ENCODE data around the gene TRIM17. TPM values are rescaled to one million over a fixed set of nuclear protein-coding genes. Genes with fewer than 3 reads are reported as not detected.
A peak's percentile ranks its signal among the peaks of the same experiment; 100 is the strongest.

Gene TRIM17
- total RNA-seq, 1 experiment from 2014 or later, result not detected

- DNase-seq (ENCODE audit: low spot score), result no peak
These were observed 31.7 kb upstream of the TRIM17 start for GRCh38 chr1:228448372-228448771.

- no peak for DNase-seq (ENCODE audit: low spot score)
These were observed 30.2 kb upstream of the TRIM17 start for GRCh38 chr1:228446852-228447251.

- DNase-seq (ENCODE audit: low spot score), result no peak
These were observed 29.4 kb upstream of the TRIM17 start for GRCh38 chr1:228445843-228446650.

GRCh38 chr1:228445490-228445842 lies 28.8 kb upstream of the TRIM17 start:
- DNase-seq (ENCODE audit: low spot score), result no peak

GRCh38 chr1:228443395-228443794 lies 26.7 kb upstream of the TRIM17 start:
- no peak for DNase-seq (ENCODE audit: low spot score)

- DNase-seq (ENCODE audit: low spot score), result no peak
These were observed 24.3 kb upstream of the TRIM17 start for GRCh38 chr1:228440761-228441500.

- DNase-seq (ENCODE audit: low spot score), result no peak
These were observed 21.6 kb upstream of the TRIM17 start for GRCh38 chr1:228438266-228438665.

- DNase-seq (ENCODE audit: low spot score), result no peak
These were observed 20.8 kb upstream of the TRIM17 start for GRCh38 chr1:228437424-228437962.

GRCh38 chr1:228434689-228435088 lies 18.0 kb upstream of the TRIM17 start:
- DNase-seq (ENCODE audit: low spot score), result no peak

GRCh38 chr1:228433337-228434053 lies 16.8 kb upstream of the TRIM17 start:
- peak; percentile 49 for DNase-seq (ENCODE audit: low spot score)

- DNase-seq (ENCODE audit: low spot score), result peak; percentile 33
These were observed 13.6 kb upstream of the TRIM17 start for GRCh38 chr1:228430243-228430642.

- DNase-seq (ENCODE audit: low spot score), result no peak
These were observed 13.0 kb upstream of the TRIM17 start for GRCh38 chr1:228429698-228430097.

- no peak for DNase-seq (ENCODE audit: low spot score)
These were observed 12.3 kb upstream of the TRIM17 start for GRCh38 chr1:228429007-228429406.

- DNase-seq (ENCODE audit: low spot score), result no peak
These were observed 11.8 kb upstream of the TRIM17 start for GRCh38 chr1:228428412-228428811.

- DNase-seq (ENCODE audit: low spot score), result no peak
These were observed 10.0 kb upstream of the TRIM17 start for GRCh38 chr1:228426518-228427175.

- no peak for DNase-seq (ENCODE audit: low spot score)
These were observed 8.3 kb upstream of the TRIM17 start for GRCh38 chr1:228424685-228425660.

GRCh38 chr1:228423404-228424053 lies 6.9 kb upstream of the TRIM17 start:
- DNase-seq (ENCODE audit: low spot score), result no peak

GRCh38 chr1:228420968-228421826 lies 4.5 kb upstream of the TRIM17 start:
- DNase-seq (ENCODE audit: low spot score), result no peak

All from HT-29 (cell line).